Measurements from ENCODE around the gene GTPBP8.

GRCh38 chr3:112974178-112974517 is 16.6 kb upstream of the GTPBP8 start:
- TF ChIP-seq EZH2 (IDR thresholded peaks at IDR 0.05; ENCODE audit: borderline replicate concordance, low read length) = no peak
- TF ChIP-seq CTCF (conservative IDR thresholded peaks at IDR 0.05 in 1 of 2, IDR thresholded peaks at IDR 0.05 in 1 of 2; ENCODE audit: extremely low read depth in 1 of 2, insufficient read depth in 1 of 2, low read depth in 1 of 2, low read length in 2 of 2) = no peak
